IMR-90 (cell line): ENCODE measurements around the gene MUC21.

Source experiments
- BHLHE40 ChIP-seq: fragments of 150-350 bp; IDR thresholded peaks from 2 replicates; pipeline ENCODE4 v1.6.1; 2016; ENCODE audit warnings: mild to moderate bottlenecking, low read depth, low read length
- CEBPB ChIP-seq: IDR thresholded peaks from 2 replicates; pipeline ENCODE4 v1.6.1; 2012; ENCODE audit warnings: low read depth, low read length, improper control_type of control experiment
- CHD1 ChIP-seq: IDR thresholded peaks from 2 replicates; pipeline ENCODE4 v1.6.1; 2012; ENCODE audit warnings: low read depth, low read length, improper control_type of control experiment
- MXI1 ChIP-seq: IDR thresholded peaks from 2 replicates; pipeline ENCODE4 v1.6.1; 2012; ENCODE audit warnings: low read depth, mild to moderate bottlenecking, low read length, moderate library complexity, borderline replicate concordance
- POLR2A ChIP-seq: IDR thresholded peaks from 2 replicates; pipeline ENCODE4 v1.6.1; 2012; ENCODE audit warnings: mild to moderate bottlenecking, low read depth, low read length
- RAD21 ChIP-seq: IDR thresholded peaks from 2 replicates; pipeline ENCODE4 v1.6.1; 2012; ENCODE audit warnings: low read length, improper control_type of control experiment
- RFX5 ChIP-seq: IDR thresholded peaks from 2 replicates; pipeline ENCODE4 v1.8.0; 2012; ENCODE audit warnings: low read depth, mild to moderate bottlenecking, low read length, moderate library complexity
- TF ChIP-seq, protein P1 (sequence below): conservative IDR thresholded peaks from 2 replicates; pipeline ENCODE4 v1.5.1; 2012; ENCODE audit warnings: mild to moderate bottlenecking, low read depth, low read length, improper control_type of control experiment
- TF ChIP-seq, protein P2 (sequence below): fragments of 150-350 bp; IDR thresholded peaks from 2 replicates; pipeline ENCODE4 v1.6.1; 2017; ENCODE audit warnings: mild to moderate bottlenecking, antibody characterized with exemption, low read length, low read depth

DNA sequence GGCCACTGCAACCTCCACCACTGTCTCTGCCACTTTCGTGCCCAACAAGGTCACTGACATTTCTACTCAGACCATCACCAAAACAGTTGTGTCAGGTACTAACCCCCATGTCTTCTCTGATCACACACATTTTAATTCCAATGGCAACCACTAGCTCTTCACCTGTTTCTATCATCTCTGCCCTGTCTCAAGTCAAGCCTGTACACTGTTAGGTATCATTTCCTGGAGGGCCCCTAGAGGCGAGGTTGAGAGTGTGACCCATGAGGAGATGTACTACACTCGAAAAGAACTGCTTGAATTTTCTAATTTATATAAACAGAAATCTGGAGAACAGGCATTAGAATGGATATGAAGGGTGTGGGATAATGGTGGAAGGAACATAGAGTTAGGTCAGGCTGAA lies 17.4 kb upstream of the MUC21 start:
- no peak for TF ChIP-seq MXI1
- no peak for TF ChIP-seq POLR2A
- no peak for TF ChIP-seq RAD21
- TF ChIP-seq CEBPB = no peak
- TF ChIP-seq, protein P1, sequence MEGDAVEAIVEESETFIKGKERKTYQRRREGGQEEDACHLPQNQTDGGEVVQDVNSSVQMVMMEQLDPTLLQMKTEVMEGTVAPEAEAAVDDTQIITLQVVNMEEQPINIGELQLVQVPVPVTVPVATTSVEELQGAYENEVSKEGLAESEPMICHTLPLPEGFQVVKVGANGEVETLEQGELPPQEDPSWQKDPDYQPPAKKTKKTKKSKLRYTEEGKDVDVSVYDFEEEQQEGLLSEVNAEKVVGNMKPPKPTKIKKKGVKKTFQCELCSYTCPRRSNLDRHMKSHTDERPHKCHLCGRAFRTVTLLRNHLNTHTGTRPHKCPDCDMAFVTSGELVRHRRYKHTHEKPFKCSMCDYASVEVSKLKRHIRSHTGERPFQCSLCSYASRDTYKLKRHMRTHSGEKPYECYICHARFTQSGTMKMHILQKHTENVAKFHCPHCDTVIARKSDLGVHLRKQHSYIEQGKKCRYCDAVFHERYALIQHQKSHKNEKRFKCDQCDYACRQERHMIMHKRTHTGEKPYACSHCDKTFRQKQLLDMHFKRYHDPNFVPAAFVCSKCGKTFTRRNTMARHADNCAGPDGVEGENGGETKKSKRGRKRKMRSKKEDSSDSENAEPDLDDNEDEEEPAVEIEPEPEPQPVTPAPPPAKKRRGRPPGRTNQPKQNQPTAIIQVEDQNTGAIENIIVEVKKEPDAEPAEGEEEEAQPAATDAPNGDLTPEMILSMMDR = no peak
- TF ChIP-seq BHLHE40 = no peak
- TF ChIP-seq, protein P2, sequence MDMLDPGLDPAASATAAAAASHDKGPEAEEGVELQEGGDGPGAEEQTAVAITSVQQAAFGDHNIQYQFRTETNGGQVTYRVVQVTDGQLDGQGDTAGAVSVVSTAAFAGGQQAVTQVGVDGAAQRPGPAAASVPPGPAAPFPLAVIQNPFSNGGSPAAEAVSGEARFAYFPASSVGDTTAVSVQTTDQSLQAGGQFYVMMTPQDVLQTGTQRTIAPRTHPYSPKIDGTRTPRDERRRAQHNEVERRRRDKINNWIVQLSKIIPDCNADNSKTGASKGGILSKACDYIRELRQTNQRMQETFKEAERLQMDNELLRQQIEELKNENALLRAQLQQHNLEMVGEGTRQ = no peak
- no peak for TF ChIP-seq RFX5
- TF ChIP-seq CHD1 = no peak
